Mesothelial cell of epicardium (in vitro differentiated cells): Measurements from ENCODE around the gene TIE1. TPM values are rescaled to one million over a fixed set of nuclear protein-coding genes. Genes with fewer than 3 reads are reported as not detected.

Experiments used
- DNase-seq, 2 experiments: peaks; one replicate each; pipeline ENCODE4 v3.0.0; 2021; ENCODE audit warnings: low spot score in 2 of 2; ENCODE audit not compliant: unreplicated experiment in 2 of 2
- H3K27ac Mint-ChIP-seq: 2 replicates; pipeline ENCODE4 v1.8.0; 2021; ENCODE audit warnings: mixed read lengths
- H3K27me3 Mint-ChIP-seq: 2 replicates; pipeline ENCODE4 v1.8.0; 2021; ENCODE audit warnings: low read depth, mixed read lengths
- H3K36me3 Mint-ChIP-seq: 2 replicates; pipeline ENCODE4 v1.8.0; 2021; ENCODE audit warnings: mixed read lengths
- H3K4me1 Mint-ChIP-seq: 2 replicates; pipeline ENCODE4 v1.8.0; 2021; ENCODE audit warnings: mixed read lengths
- H3K4me3 Mint-ChIP-seq: 2 replicates; pipeline ENCODE4 v1.8.0; 2021; ENCODE audit warnings: mild to moderate bottlenecking, moderate library complexity, mixed read lengths
- H3K9me3 Mint-ChIP-seq: 2 replicates; pipeline ENCODE4 v1.8.0; 2021; ENCODE audit warnings: mixed read lengths
- total RNA-seq: library from RNA; stranded (reverse); gene quantifications from 3 replicates; pipeline ENCODE4 v1.2.1, GENCODE V29; 2021
- TF ChIP-seq, protein P1 (sequence below): fragments of 200-600 bp; sonication (generic); IDR thresholded peaks from one replicate; pipeline ENCODE4 v1.5.0; 2021; ENCODE audit warnings: antibody characterized with exemption; ENCODE audit not compliant: unreplicated experiment

The TIE1 gene
- total RNA-seq, 1 donor from 2014 or later, result 1.3 TPM

DNA sequence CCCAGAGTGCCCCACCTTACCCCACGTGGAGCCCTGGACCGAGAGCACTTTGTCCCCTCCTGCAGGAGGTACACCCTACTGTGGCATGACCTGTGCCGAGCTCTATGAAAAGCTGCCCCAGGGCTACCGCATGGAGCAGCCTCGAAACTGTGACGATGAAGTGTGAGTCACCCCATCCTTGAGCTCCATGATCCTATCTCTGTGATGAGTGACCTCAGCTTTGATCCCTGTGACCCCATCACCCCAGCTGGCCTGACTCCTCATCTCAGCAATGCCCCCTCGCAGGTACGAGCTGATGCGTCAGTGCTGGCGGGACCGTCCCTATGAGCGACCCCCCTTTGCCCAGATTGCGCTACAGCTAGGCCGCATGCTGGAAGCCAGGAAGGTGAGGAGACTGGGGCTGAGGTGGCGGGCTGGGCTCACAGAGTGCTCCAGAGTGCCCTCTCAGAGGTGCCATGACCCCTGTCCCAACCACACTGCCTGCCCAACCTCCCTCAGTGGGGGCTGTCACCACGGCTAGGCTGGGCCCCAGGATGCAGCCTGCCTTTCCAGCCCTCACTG is 20.6 kb downstream of the TIE1 start:
- H3K36me3 Mint-ChIP-seq, result peaks cover 2% of the 10 kb centered on the region
- no peaks in the 10 kb centered on the region for H3K4me1 Mint-ChIP-seq
- H3K27me3 Mint-ChIP-seq, result no peaks in the 10 kb centered on the region
- H3K4me3 Mint-ChIP-seq, result no peak overlapping the region
- no peak overlapping the region for H3K27ac Mint-ChIP-seq
- H3K9me3 Mint-ChIP-seq, result peaks cover 18% of the 10 kb centered on the region
- DNase-seq, result no peak
- TF ChIP-seq, protein P1, sequence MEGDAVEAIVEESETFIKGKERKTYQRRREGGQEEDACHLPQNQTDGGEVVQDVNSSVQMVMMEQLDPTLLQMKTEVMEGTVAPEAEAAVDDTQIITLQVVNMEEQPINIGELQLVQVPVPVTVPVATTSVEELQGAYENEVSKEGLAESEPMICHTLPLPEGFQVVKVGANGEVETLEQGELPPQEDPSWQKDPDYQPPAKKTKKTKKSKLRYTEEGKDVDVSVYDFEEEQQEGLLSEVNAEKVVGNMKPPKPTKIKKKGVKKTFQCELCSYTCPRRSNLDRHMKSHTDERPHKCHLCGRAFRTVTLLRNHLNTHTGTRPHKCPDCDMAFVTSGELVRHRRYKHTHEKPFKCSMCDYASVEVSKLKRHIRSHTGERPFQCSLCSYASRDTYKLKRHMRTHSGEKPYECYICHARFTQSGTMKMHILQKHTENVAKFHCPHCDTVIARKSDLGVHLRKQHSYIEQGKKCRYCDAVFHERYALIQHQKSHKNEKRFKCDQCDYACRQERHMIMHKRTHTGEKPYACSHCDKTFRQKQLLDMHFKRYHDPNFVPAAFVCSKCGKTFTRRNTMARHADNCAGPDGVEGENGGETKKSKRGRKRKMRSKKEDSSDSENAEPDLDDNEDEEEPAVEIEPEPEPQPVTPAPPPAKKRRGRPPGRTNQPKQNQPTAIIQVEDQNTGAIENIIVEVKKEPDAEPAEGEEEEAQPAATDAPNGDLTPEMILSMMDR, result no peak

GRCh38 chr1:43322506-43322905 is 21.7 kb downstream of the TIE1 start:
- Mint-ChIP-seq H3K4me3 (no peak overlapping the region), H3K9me3 (peaks cover 26% of the 10 kb centered on the region), H3K4me1 (no peaks in the 10 kb centered on the region), H3K27ac (no peak overlapping the region), H3K36me3 (peaks cover 2% of the 10 kb centered on the region), H3K27me3 (no peaks in the 10 kb centered on the region)
- DNase-seq, result no peak
- TF ChIP-seq, protein P1, result no peak

GRCh38 chr1:43324810-43325209 is 24.0 kb downstream of the TIE1 start:
- H3K4me1 Mint-ChIP-seq, result peaks cover under 1% of the 10 kb centered on the region
- H3K9me3 Mint-ChIP-seq, result peaks cover 36% of the 10 kb centered on the region
- no peak overlapping the region for H3K27ac Mint-ChIP-seq
- peaks cover 2% of the 10 kb centered on the region for H3K36me3 Mint-ChIP-seq
- H3K27me3 Mint-ChIP-seq, result no peaks in the 10 kb centered on the region
- no peak for DNase-seq
- TF ChIP-seq, protein P1, result no peak
- H3K4me3 Mint-ChIP-seq, result no peak overlapping the region

DNA sequence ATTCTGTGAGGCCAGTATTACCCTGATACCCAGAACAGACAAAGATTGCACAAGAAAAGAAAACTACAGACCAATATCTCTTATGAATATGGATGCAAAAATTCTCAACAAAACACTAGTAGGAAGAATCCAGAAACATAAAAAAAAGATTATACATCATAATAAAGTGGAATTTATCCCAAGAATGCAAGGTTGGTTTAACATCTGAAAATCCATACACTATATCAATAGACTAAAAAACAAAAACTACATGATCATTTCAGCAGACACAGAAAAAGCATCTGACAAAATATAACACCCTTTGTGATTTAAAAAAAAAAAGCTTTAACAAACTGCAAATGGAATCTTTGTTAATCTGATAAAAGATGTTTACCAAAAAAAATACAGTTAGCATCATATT is 24.6 kb downstream of the TIE1 start:
- no peak for DNase-seq
- Mint-ChIP-seq H3K4me3 (no peak overlapping the region), H3K27me3 (no peaks in the 10 kb centered on the region), H3K36me3 (peaks cover 2% of the 10 kb centered on the region), H3K27ac (no peak overlapping the region), H3K4me1 (peaks cover 3% of the 10 kb centered on the region), H3K9me3 (peaks cover 36% of the 10 kb centered on the region)
- TF ChIP-seq, protein P1, result no peak

GRCh38 chr1:43327549-43328292 is 26.9 kb downstream of the TIE1 start:
- peaks cover 36% of the 10 kb centered on the region for H3K9me3 Mint-ChIP-seq
- no peaks in the 10 kb centered on the region for H3K27me3 Mint-ChIP-seq
- no peak overlapping the region for H3K4me3 Mint-ChIP-seq
- H3K36me3 Mint-ChIP-seq, result peaks cover 2% of the 10 kb centered on the region
- H3K4me1 Mint-ChIP-seq, result peaks cover 3% of the 10 kb centered on the region
- TF ChIP-seq, protein P1, result no peak
- H3K27ac Mint-ChIP-seq, result no peak overlapping the region
- no peak for DNase-seq
